Lung (tissue), 12 donors: Measurements from ENCODE around the gene IGLL5. TPM values are rescaled to one million over a fixed set of nuclear protein-coding genes. Genes with fewer than 3 reads are reported as not detected.
"Not testable (repeated sequence)": the region's sequence is repeated elsewhere in the genome, so short reads cannot be mapped to it uniquely, and the experiment has no call there.

Experiments used
- ATAC-seq: fragments of 200-7000 bp; cut with Tn5 transposase; one replicate; pipeline ENCODE4 v1.9.1; 2020; ENCODE audit warnings: moderate number of reproducible peaks; ENCODE audit not compliant: insufficient read depth, low FRiP score
- DNase-seq, 3 donors: peaks; one replicate each; pipeline ENCODE4 v3.0.0-alpha.2; 2013 to 2017
- H3K27ac ChIP-seq, 2 donors: one replicate each; pipeline ENCODE4 v1.5.1; 2013; ENCODE audit warnings: mild to moderate bottlenecking in 2 of 2, moderate library complexity in 2 of 2, control low read depth in 1 of 2, inconsistent platforms in 1 of 2, low read depth in 1 of 2, low read length in 1 of 2
- H3K27me3 ChIP-seq, 3 donors: one replicate each; pipeline ENCODE4 v1.5.1; 2013; ENCODE audit warnings: low read length in 2 of 3; ENCODE audit not compliant: control insufficient read depth in 3 of 3, insufficient read depth in 3 of 3
- H3K36me3 ChIP-seq, 4 donors: one replicate each; pipeline ENCODE4 v1.5.1; 2013; ENCODE audit warnings: low read length in 4 of 4, mild to moderate bottlenecking in 1 of 4, moderate library complexity in 1 of 4; ENCODE audit not compliant: control insufficient read depth in 4 of 4, insufficient read depth in 4 of 4
- H3K4me1 ChIP-seq, 5 donors: one replicate each; pipeline ENCODE4 v1.5.1; 2013; ENCODE audit warnings: low read length in 5 of 5, mild to moderate bottlenecking in 2 of 5, moderate library complexity in 1 of 5; ENCODE audit not compliant: control insufficient read depth in 5 of 5, insufficient read depth in 5 of 5
- H3K4me3 ChIP-seq: one replicate; pipeline ENCODE4 v1.5.1; 2013; ENCODE audit warnings: mild to moderate bottlenecking, control low read depth, moderate library complexity
- H3K9ac ChIP-seq, 2 donors: one replicate each; pipeline ENCODE4 v1.5.1; 2013; ENCODE audit warnings: low read length in 2 of 2, control low read depth in 1 of 2; ENCODE audit not compliant: insufficient read depth in 1 of 2
- H3K9me3 ChIP-seq, 4 donors: one replicate each; pipeline ENCODE4 v1.5.1; 2013; ENCODE audit warnings: low read length in 3 of 4, mild to moderate bottlenecking in 1 of 4, moderate library complexity in 1 of 4; ENCODE audit not compliant: control insufficient read depth in 4 of 4, insufficient read depth in 3 of 4
- CTCF ChIP-seq: IDR thresholded peaks from 2 replicates; pipeline ENCODE4 v1.5.1; 2012; ENCODE audit warnings: mild to moderate bottlenecking; ENCODE audit errors: control extremely low read depth, extremely low read depth
- WGBS, 2 donors: extraction: QIAGEN DNeasy Blood & Tissue Kit; methylation state at CpG; one replicate each; pipeline ENCODE4 v1.1.7; 2013; 5-methylcytosine and 5-hydroxymethylcytosine counted together
- polyA plus RNA-seq, 2 donors: library from polyadenylated mRNA; stranded (reverse); fragments of 200-250 nt; gene quantifications; one replicate each; pipeline ENCODE4 v1.2.1, GENCODE V29; 2013
- total RNA-seq, 2 donors: library from RNA; depleted of rRNA in 1 of 2; stranded (reverse); fragments of >200 nt in 1 of 2; gene quantifications; one replicate each; pipeline ENCODE4 v1.2.1, GENCODE V29; 2014 to 2021
- donor health status: control.
- donor health status: control.
- donor health status: Bipolar disorder and iron deficiency.
- donor health status: healthy.
- donor health status: DM: yes; HTN: yes; CAD: no.

IGLL5 gene
- total and polyA plus RNA-seq, 4 donors, result 5.4 to 21.5 (median 11.3) TPM

GRCh38 chr22:22897947-22898346, 10.3 kb downstream of the IGLL5 start:
- Histone ChIP-seq H3K9ac (no peak overlapping the region), H3K36me3 (no peaks in the 10 kb centered on the region), H3K9me3 (peaks cover 0 to 4% (median 0%) of the 10 kb centered on the region in 4 donors), H3K4me1 (peaks cover 0 to 10% (median 7%) of the 10 kb centered on the region in 5 donors), H3K4me3 (no peak overlapping the region), H3K27ac (no peak overlapping the region), H3K27me3 (peaks cover 0 to 2% (median 0%) of the 10 kb centered on the region in 3 donors)
- no peak for TF ChIP-seq CTCF
- DNase-seq, result no peak
- 68 to 80% methylated on average over 5 of the region's 5 CpGs for WGBS, 2 donors
- ATAC-seq, result no peak

GRCh38 chr22:22898411-22898950, 10.9 kb downstream of the IGLL5 start:
- H3K36me3 ChIP-seq, H3K9ac ChIP-seq, H3K4me3 ChIP-seq, H3K27ac ChIP-seq, ATAC-seq, DNase-seq, H3K9me3 ChIP-seq, H3K27me3 ChIP-seq: not testable (repeated sequence)
- peaks cover 0 to 15% (median 10%) of the 10 kb centered on the region in 5 donors for H3K4me1 ChIP-seq
- 0 to 25% methylated on average over 1 of the region's 1 CpG for WGBS, 2 donors

GRCh38 chr22:22899342-22900080, 11.9 kb downstream of the IGLL5 start:
- peaks cover 0 to 18% (median 10%) of the 10 kb centered on the region in 5 donors for H3K4me1 ChIP-seq
- H3K4me3 ChIP-seq, H3K9me3 ChIP-seq, H3K36me3 ChIP-seq, DNase-seq, H3K9ac ChIP-seq, H3K27ac ChIP-seq, ATAC-seq, H3K27me3 ChIP-seq: not testable (repeated sequence)
- WGBS, 2 donors, result 75 to 90% methylated on average over 3 to 9 of the region's 9 CpGs

GRCh38 chr22:22900527-22901205, 13.1 kb downstream of the IGLL5 start:
- not testable (repeated sequence) for H3K27ac ChIP-seq, ATAC-seq, H3K9me3 ChIP-seq, H3K4me3 ChIP-seq, DNase-seq, H3K9ac ChIP-seq, H3K36me3 ChIP-seq, H3K27me3 ChIP-seq
- peaks cover 0 to 18% (median 10%) of the 10 kb centered on the region in 5 donors for H3K4me1 ChIP-seq
- 88 to 91% methylated on average over 13 to 15 of the region's 16 CpGs for WGBS, 2 donors
